Activated CD4-positive, alpha-beta T cell treated with anti-CD3 and anti-CD28 coated beads for 1 hour (primary cell): Measurements from ENCODE around the gene CYSTM1.

Source experiments
- DNase-seq: peaks from one replicate; pipeline ENCODE4 v3.0.0-alpha.2; 2020

CYSTM1 gene

GRCh38 chr5:140174465-140175366 is at the start of gene CYSTM1:
Gene CYSTM1 (plus strand): TSS chr5:140175188. CDS start chr5:140194466, 19,278 bp downstream.
- peak; percentile 95 for DNase-seq

GRCh38 chr5:140125637-140126036 is 49.4 kb upstream of the CYSTM1 start, which contains the start of gene IGIP:
Gene IGIP (plus strand): TSS chr5:140125937. CDS start chr5:140128477, 2,540 bp downstream.
- DNase-seq: no peak

DNA sequence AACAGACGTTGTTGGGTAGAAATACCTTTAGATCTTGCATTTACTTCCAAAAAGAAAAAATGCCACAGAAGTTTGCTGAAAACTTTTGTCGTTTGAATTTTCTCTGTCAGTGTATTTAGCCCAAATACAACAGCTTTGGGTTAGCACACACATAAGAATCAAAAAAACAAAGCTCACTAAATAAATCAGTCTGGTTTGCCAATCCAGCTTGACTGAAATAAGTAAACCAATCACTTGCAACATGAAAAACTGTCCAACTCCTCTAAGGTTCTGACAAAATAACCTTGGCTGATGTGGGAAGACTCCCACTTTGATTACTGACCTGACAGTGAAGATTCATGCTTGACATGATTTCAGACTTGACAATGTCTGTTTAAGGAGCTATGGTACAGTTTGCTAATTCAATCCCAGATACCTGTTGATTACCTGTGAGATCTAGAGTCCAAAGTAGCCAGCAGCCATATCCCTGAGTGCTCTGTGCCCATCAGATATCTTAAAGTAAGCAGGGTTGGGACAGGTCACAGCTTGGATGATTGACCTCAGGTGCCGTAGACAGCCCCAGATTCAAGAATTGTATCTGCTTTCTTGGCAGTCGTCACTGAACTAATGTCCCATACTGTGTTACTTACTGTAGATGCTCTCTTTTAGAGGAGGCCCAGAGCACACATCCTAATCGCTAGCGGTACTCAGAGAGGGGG is 48.5 kb upstream of the CYSTM1 start:
- no peak for DNase-seq

DNA sequence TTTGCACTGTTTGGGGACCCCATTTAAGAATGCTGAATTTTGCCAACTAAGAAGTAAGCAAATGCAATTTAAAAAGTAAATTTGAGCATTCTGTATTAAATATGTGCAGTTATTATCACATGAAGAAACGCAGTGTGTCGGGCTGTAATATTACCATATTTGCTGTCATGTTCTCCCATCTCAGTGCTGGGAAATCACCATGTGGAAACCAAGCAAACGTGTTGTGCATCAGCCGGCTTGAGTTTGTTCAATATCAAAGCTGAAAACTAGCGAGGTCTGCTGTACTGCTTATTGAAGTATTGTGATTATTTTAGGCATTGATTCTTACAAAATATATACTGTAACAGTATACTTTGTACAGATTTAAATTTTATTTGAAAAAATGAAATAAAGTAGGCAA is 46.6 kb upstream of the CYSTM1 start:
- no peak for DNase-seq

- DNase-seq: no peak
Observed at GRCh38 chr5:140130949-140131733, 43.8 kb upstream of the CYSTM1 start.

DNA sequence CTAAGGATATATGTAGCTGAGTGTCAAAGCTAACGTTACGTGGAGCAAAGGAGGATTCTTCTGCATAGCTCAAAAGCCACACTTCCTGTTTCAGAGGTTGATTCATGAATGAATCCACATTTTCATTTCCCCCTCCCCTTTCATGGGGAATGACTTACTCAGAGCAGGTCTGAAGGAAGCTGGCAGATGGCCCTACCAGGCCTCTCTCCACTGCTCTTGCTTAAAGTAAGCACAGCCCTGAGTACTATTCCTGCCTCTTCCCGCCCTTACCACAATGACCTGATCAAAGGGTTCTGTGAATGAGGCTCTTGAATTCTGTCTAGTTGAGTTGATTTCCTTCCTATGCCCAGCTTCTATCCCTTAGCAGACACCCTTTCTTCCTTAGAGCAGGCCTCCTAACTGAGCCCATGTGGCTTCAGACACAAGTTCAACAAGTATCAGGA is 43.0 kb upstream of the CYSTM1 start:
- no peak for DNase-seq

DNA sequence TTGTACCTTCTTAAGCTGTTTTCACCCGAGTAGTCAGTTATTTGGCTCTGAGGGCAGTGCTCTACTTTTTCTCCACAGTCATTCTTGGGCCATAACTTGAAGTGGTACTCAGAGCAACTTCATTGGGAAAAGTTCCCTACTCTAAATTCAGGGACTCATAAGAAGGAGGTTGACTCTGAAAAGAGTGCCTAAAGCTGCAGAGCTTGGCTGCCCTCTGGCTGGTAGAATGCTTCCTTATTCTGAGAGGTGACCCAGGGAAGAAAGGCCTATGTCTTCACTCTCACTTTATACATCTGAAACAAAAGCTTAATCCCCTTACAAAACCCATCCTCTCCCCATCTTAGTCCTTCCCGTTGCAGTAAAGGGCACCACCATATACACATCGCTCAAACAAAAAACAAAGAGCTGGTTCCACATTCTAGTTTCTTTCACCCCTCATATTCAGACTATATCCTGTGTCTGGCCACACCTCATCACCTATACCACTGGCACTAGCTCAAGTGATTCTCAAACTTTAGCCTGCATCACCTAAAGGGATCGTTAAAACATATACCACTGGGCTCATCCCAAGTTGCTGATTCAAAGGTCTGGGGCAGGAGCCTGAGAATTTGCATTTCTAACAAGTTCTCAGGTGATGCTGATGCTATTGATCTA is 41.3 kb upstream of the CYSTM1 start:
- DNase-seq: no peak

- DNase-seq: no peak
Observed at GRCh38 chr5:140134277-140134935, 40.6 kb upstream of the CYSTM1 start.

- no peak for DNase-seq
Observed at GRCh38 chr5:140135127-140135526, 39.9 kb upstream of the CYSTM1 start.

GRCh38 chr5:140136624-140137023 is 38.4 kb upstream of the CYSTM1 start:
- DNase-seq: no peak

DNA sequence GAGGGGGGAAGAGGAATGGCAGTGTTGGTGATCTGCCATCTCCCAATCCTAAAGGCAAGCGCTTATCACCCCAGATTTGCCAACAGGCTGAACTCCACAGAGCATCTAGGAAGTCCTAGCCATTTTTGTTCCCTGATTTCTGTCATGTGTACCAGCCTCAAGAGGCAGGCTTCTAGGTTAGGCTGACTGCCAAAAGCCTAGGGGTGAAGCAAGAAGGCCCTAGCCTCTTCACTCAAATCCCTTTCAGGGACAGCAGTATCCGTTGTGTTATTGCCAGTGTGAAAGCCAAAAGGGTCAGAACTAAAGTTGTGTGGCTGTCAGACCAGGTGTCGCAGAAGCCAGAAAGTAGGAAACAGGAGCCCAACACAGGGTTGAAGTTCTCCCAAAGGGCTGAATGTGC is 34.6 kb upstream of the CYSTM1 start:
- DNase-seq: no peak

- DNase-seq: no peak
Observed at GRCh38 chr5:140141241-140141640, 33.7 kb upstream of the CYSTM1 start.

DNA sequence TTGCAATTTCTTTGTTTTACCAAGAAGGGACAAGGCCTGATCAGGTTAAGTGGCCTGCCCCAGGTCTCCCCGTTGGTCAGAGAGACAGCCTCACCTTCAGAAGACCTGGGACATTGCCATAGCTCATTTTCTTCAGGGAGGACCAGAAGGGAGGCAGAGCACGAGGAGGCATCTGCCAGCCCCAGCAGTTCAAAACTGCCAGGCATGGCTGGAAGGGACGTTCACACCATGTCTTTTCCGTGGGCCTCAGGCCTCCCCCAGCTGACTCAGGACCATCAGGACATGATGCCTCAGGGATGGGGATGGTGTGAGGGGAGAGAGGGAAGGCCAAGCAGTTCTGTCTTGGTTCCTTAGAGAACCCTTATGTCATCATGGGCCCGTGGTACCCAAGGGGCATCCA is 32.7 kb upstream of the CYSTM1 start:
- DNase-seq: no peak

GRCh38 chr5:140142856-140143255 is 32.1 kb upstream of the CYSTM1 start:
- DNase-seq: no peak

DNA sequence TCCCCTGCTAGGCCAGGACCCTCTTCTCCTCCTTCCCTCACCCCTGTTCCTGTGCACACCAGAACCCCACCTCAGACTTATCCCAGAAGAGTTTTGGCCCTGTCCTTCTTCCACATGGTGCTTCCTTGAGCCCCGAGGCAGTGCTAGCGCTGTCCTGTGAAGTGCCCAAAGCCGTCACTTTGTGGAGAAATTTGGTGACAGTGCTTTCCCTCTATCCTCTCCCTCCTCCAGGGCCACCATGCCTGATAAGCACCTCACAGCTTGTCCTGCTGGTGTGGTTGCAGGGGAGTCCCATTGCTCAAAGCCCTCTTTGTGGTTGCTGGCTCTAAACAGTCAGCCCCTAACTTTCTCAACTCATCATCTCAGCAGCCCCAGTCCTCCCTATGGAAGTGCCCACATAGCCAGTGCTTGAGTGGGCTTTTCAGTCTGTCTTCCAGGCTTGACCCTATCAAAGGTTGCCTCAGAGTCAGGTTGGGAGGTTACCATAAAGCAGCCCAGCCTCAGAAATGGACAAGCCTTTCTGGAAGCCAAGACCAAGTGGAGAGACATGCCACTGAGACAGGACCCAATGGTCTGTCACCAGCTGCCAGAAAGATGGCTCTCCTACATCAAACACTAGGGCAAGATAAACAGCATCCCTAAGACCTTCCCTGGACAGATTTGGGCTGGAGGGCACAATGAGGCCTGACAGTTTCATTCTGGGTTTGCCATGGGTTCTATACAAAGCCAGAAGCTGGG is 31.3 kb upstream of the CYSTM1 start:
- no peak for DNase-seq

DNA sequence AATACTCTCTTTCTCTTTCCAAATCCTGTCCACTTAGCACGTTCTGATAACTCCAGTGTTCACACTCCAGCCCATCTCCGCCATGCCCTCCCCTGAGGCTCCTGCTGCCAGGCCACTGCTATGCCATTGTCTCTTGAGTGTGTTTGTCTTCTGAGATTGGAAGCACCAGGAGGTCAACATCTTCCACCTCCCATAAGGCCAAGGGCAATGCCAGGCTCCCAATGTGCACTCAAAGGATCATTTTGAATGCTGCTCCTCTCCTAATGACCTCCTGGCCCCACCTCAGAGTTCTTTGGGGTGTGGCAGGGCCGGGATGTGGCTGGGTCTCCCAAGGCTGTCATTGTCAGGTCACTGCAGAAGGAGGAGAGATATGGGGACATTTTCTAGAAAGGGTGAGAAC is 29.7 kb upstream of the CYSTM1 start:
- DNase-seq: no peak

DNA sequence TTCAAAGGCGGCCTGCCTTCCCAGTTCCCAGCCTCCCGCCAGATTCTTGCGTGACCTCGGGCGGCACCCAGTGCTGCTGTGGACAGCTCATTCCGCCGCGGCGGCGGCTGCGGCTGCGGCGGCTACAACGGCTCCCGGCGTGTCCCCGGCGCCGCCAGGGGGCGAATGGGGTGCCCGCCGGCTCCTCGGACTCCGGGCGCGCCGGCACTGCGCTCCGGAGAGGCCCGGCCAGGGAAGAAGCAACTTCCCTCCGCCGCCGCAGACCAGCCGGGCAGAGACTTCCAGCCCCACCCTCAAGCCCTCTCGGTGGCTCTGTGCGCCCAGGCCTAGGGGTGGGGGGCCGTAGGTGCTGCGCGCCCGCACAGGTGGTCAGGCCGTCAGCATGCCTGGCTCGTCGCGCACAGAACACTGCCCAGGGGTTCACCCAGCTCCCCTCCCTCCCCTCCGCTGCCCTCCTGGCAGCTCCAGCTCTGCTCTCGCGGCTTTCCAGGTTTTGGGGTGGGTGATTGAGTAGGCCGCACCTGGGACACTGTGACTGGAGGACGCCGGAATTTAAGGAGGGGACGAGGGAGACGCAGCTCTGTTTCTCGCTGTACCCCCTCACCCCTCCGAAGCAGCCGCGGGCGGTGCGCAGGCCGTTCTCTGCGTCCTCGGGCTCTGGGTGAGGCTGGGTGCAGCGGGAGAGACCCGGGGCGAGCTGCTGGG is 29.0 kb upstream of the CYSTM1 start:
- peak; percentile 30 for DNase-seq

GRCh38 chr5:140146523-140146842 is 28.5 kb upstream of the CYSTM1 start:
- no peak for DNase-seq

- DNase-seq: no peak
Observed at GRCh38 chr5:140147460-140147859, 27.5 kb upstream of the CYSTM1 start.

GRCh38 chr5:140148508-140148907 is 26.5 kb upstream of the CYSTM1 start:
- DNase-seq: no peak

- no peak for DNase-seq
Observed at GRCh38 chr5:140150201-140150600, 24.8 kb upstream of the CYSTM1 start.
